Lower lobe of right lung (tissue), 2 donors: Measurements from ENCODE around the gene NUP50. TPM values are rescaled to one million over a fixed set of nuclear protein-coding genes. Genes with fewer than 3 reads are reported as not detected.
"Not testable (repeated sequence)": the region's sequence is repeated elsewhere in the genome, so short reads cannot be mapped to it uniquely, and the experiment has no call there.

Source experiments
- ATAC-seq, 2 donors: fragments of 200-7000 bp; cut with Tn5 transposase; one replicate each; pipeline ENCODE4 v1.9.1; 2020 to 2022; ENCODE audit warnings: mild to moderate bottlenecking in 2 of 2, moderate library complexity in 2 of 2
- DNase-seq: peaks from one replicate; pipeline ENCODE4 v3.0.0-alpha.2; 2020
- H3K27ac ChIP-seq: fragments of 200-600 bp; one replicate; pipeline ENCODE4 v1.8.0; 2022
- H3K27me3 ChIP-seq: fragments of 200-600 bp; one replicate; pipeline ENCODE4 v1.8.0; 2022; ENCODE audit warnings: low read depth
- H3K36me3 ChIP-seq: fragments of 200-600 bp; one replicate; pipeline ENCODE4 v1.8.0; 2022; ENCODE audit warnings: mild to moderate bottlenecking
- H3K4me1 ChIP-seq: fragments of 200-600 bp; one replicate; pipeline ENCODE4 v1.8.0; 2022
- H3K4me3 ChIP-seq: fragments of 200-600 bp; one replicate; pipeline ENCODE4 v1.8.0; 2022; ENCODE audit warnings: mild to moderate bottlenecking
- H3K9me3 ChIP-seq: fragments of 200-600 bp; one replicate; pipeline ENCODE4 v1.8.0; 2022
- CTCF ChIP-seq: fragments of 200-600 bp; IDR thresholded peaks from one replicate; pipeline ENCODE4 v1.8.0; 2022; ENCODE audit warnings: antibody characterized with exemption, mild to moderate bottlenecking
- intact Hi-C: fragments of 100-400 bp; cut with DNase I; formaldehyde crosslinking; loops from one replicate; pipeline ENCODE4 v1.11.0; 2022
- total RNA-seq: library from RNA; stranded (reverse); fragmentation: NEBNext Ultra II Directional; extraction: Animal tissue kit (Norgen Biotek cat#: 25700); gene quantifications from one replicate; pipeline ENCODE4 v1.2.1, GENCODE V29; 2021
- donor health status: DM: no; HTN: yes; CAD: no; lungs with severe emphysema.

Gene NUP50
- total RNA-seq, 1 donor from 2014 or later, result 49.5 TPM

DNA sequence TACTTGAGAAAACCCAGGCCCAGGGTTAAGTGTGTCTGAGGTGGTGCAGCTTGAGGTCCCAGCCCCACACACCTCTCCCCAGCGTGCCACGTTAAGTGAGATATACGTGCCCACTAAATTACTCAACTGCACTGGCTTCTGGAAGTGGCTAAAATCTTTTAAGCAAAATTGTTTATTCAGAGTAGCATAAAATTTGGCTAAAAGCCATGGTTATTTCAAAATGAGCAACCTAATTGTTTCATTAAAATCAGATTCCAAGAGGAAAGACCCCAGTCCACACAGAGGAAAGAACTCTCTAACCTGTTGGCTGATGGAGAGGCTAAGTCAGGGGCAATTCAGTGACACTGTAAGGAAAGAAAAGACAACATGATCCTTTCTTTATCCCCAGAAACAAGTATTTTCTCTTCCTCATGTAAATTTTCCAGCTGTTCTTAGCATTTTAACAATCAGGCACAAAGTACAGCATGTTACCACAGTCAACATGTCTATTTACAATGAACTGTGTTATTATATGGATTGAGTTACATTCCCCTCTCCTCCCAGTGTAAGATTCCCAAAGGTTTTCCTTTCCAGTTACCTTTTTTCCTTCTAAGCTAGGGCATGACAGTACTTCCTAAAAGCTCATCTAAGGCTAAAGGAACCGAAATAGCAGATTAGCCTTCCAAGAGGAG lies 26.6 kb downstream of the NUP50 start:
- Histone ChIP-seq H3K36me3 (peaks cover 37% of the 10 kb centered on the region), H3K4me3 (no peak overlapping the region), H3K9me3 (no peaks in the 10 kb centered on the region), H3K27me3 (no peaks in the 10 kb centered on the region), H3K4me1 (no peaks in the 10 kb centered on the region), H3K27ac (no peak overlapping the region)
- no peak for TF ChIP-seq CTCF
- intact Hi-C loops, result no loop called here
- DNase-seq, result no peak
- no peak for ATAC-seq

DNA sequence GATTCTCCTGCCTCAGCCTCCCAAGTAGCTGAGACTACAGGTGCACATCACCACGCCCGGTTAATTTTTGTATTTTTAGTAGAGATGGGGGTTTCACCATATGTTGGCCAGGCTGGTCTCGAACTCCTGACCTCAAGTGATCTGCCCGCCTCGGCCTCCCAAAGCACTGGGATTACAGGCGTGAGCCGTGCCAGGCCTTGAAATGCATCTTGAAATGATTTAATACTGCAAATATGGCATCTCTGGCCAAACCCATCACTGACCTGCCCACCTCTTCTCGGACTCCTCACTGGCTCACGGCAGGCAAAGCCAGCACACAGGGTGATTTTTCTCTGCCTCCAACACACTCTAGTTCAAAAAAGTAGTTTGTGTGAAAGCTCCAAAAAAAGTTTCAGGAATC lies 28.0 kb downstream of the NUP50 start:
- ATAC-seq, H3K4me3 ChIP-seq, H3K27ac ChIP-seq, H3K9me3 ChIP-seq, H3K4me1 ChIP-seq, DNase-seq, intact Hi-C loops, H3K27me3 ChIP-seq: not testable (repeated sequence)
- H3K36me3 ChIP-seq, result peaks cover 35% of the 10 kb centered on the region

GRCh38 chr22:45192701-45193187 lies 29.0 kb downstream of the NUP50 start:
- ATAC-seq (no peak), DNase-seq (no peak)
- Histone ChIP-seq H3K9me3 (no peaks in the 10 kb centered on the region), H3K4me3 (no peak overlapping the region), H3K27ac (no peak overlapping the region), H3K4me1 (no peaks in the 10 kb centered on the region), H3K36me3 (peaks cover 39% of the 10 kb centered on the region), H3K27me3 (no peaks in the 10 kb centered on the region)
- intact Hi-C loops, result no loop called here
- no peak for TF ChIP-seq CTCF

DNA sequence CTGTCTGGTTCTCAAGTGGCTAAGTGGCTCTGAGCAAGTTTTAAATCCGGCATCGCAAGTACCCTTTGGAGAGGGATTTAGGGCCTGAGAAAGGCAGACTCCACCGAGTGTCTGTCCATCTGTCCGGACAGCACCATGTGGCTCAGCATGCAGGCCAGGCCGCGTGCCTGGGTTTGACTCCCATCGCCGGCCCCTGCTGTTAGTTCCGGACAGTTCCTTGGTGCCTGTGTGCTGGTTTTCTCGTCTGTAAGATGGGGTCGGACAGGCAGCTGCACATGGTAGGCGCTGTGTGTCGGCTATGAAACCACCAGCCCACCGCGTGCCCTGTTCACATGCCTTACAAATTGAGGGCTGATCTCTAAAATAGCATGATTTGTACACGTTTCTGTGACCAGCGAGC lies 31.0 kb downstream of the NUP50 start:
- DNase-seq, result peak; percentile 29
- Histone ChIP-seq H3K4me3 (no peak overlapping the region), H3K4me1 (no peaks in the 10 kb centered on the region), H3K9me3 (no peaks in the 10 kb centered on the region), H3K27ac (no peak overlapping the region), H3K27me3 (no peaks in the 10 kb centered on the region), H3K36me3 (peaks cover 44% of the 10 kb centered on the region)
- ATAC-seq, result no peak
- intact Hi-C loops, result no loop called here
- TF ChIP-seq CTCF, result no peak

- DNase-seq (no peak), ATAC-seq (no peak)
- Histone ChIP-seq H3K36me3 (peaks cover 50% of the 10 kb centered on the region), H3K9me3 (no peaks in the 10 kb centered on the region), H3K27ac (no peak overlapping the region), H3K27me3 (no peaks in the 10 kb centered on the region), H3K4me1 (no peaks in the 10 kb centered on the region), H3K4me3 (no peak overlapping the region)
- no peak for TF ChIP-seq CTCF
- intact Hi-C loops, result no loop called here
Observed at GRCh38 chr22:45195616-45196015, 31.9 kb downstream of the NUP50 start.

GRCh38 chr22:45196308-45196707 lies 32.6 kb downstream of the NUP50 start:
- peaks cover 56% of the 10 kb centered on the region for H3K36me3 ChIP-seq
- H3K4me1 ChIP-seq, result no peaks in the 10 kb centered on the region
- DNase-seq (peak; percentile 32), ATAC-seq (no peak)
- no peak overlapping the region for H3K4me3 ChIP-seq
- intact Hi-C loops, result no loop called here
- H3K27ac ChIP-seq, result no peak overlapping the region
- TF ChIP-seq CTCF, result no peak
- no peaks in the 10 kb centered on the region for H3K27me3 ChIP-seq
- H3K9me3 ChIP-seq, result no peaks in the 10 kb centered on the region
